NCI-H1436 treated with DMSO at 0.1 percent for 48 hours (cell line): ENCODE measurements around the gene ITPR2.
"Not testable (repeated sequence)": the region's sequence is repeated elsewhere in the genome, so short reads cannot be mapped to it uniquely, and the experiment has no call there.

Experiments
- DNase-seq: peaks from one replicate; lab custom pipeline; 2025; lab: John Stamatoyannopoulos, UW

ITPR2 gene

DNA sequence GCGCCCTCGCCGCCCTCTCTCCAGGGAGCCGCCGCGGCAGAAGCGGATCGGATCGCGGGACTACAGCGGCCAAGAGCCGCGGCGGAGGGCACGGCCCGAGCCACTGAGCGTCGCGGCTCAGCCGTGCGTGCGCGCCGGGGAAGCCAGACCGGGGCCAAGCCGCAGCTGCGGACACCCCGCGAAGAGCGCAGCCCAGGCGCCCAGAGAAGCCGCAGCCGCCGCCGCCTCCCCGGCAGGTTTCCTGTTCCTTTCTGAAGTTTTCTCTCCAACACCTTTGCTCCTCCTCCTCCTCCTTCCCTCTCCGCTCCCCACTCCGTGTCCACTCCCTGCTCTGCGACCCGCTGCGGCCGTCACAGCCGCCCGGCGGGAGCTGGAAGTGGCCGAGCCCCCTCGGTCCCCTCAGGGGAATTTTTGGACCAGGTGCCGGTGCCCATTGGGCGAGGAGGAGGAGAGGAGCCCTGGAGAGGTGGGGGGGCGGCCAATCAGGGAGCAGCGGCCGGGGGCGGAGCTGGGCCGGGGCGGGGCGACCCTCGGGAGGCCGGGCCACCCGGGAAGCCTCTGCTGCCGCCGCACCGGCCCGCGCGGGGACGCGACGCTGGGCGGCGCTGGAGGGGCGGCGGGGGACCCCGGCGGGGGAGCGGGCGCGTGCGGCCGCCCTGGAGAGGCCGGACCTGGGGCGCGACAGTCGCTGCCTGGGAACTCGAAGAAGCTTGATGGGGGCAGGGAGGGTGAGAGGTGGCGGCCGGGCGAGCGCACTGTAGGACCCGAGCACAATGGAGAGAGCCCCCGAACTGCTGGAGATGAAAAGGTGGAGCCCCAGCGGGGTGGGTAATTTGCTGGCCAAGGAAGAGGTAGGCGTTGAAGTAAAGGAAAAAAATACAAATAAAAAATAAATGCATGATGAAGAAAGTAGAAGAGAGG, at the start of gene ITPR2:
Gene ITPR2 (minus strand): TSS at position 373 of the 921 bp plus-strand sequence. CDS start 413 bp downstream, outside the sequence.
- peak; percentile 23 for DNase-seq

DNA sequence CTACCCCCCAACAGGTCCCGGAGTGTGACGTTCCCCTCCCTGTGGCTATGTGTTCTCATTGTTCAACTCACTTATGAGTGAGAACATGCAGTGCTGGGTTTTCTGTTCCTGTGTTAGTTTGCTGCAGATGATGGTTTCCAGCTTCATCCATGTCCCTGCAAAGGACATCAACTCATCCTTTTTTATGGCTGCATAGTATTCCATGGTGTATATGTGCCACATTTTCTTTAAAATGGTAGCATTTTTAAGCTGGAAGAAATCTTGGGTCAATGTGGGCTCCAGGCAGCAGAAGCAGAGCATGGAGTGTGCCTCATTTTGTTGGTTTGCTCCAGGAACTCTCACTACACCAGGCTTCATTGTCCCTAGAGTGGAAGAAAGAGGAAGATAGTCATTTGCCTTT, 47.6 kb upstream of the ITPR2 start:
- no peak for DNase-seq

GRCh38 chr12:26878661-26879119, 45.7 kb upstream of the ITPR2 start:
- no peak for DNase-seq

- no peak for DNase-seq
Measured at GRCh38 chr12:26874501-26875296, 41.7 kb upstream of the ITPR2 start.

DNA sequence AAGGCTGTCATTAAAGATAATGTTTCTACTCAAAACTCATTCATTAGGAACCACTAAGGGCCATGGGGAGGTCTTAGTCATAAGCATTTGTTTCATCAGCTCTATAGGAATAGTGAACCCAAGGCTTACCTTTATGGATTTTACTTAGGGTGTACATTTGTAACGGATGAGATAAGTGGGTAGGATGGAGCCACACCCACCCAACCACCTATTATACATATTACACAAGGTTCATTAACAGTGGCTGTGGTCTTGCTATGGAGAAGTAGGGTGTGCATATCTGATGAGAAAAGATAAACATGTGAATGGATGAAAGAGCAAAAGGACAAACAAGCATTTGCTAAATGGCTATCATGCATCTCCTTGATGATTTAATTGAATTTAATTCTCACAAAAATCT, 39.6 kb upstream of the ITPR2 start:
- DNase-seq = peak; percentile 86

- DNase-seq = no peak
Measured at GRCh38 chr12:26871985-26872384, 39.0 kb upstream of the ITPR2 start.

- DNase-seq = no peak
Measured at GRCh38 chr12:26870491-26871419, 37.8 kb upstream of the ITPR2 start.

DNA sequence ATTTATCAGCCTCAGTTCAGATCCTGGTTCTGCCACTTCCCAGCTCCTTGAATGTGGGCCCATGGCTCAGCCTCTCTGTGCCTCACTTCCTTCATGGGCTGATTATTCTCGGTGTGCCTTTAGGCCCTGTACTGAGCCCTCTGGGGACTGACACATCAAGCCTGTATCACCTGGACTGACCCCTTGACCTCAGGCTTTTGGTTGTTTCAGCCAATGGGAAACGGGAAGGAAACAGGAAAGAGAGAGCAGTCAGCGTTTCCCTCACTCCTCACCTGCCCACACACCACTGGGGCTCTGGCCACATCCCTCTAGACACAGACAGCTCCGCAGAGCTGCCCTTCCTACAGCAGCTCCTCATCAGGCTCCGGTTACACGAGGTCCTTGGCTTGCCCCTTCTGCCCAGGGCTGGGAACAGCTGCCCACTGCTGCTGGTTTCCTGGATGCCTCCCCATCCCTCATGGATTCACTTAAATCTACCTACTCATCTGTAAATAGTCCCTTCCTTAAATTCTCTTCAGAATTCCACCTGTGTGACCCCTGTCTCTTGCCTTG, 37.0 kb upstream of the ITPR2 start:
- no peak for DNase-seq

GRCh38 chr12:26869104-26869494, 36.1 kb upstream of the ITPR2 start:
- no peak for DNase-seq

- no peak for DNase-seq
Measured at GRCh38 chr12:26868447-26869103, 35.6 kb upstream of the ITPR2 start.

DNA sequence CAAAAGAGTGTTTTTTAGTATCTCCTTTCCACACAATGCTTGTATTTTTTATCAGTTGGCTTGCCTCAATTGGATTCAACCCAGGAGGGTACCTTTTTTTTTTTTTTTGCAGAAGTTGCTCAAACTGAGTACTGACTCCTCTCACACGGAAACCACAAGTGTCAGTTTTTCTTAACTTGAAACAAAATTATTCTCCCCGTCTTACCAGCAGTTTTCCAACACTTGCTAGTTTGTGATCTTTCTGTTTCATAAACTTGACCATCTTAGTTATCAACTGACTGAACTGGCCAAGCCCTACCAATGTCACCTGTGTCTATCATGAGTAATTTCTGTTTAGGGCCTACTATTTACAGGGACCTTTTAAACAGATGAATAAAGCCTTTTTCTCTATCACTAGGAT, 34.1 kb upstream of the ITPR2 start:
- DNase-seq = no peak

GRCh38 chr12:26863515-26863914, 30.5 kb upstream of the ITPR2 start:
- DNase-seq = no peak

- DNase-seq = not testable (repeated sequence)
Measured at GRCh38 chr12:26862787-26863186, 29.8 kb upstream of the ITPR2 start.

GRCh38 chr12:26861690-26862089, 28.7 kb upstream of the ITPR2 start:
- DNase-seq = no peak

- DNase-seq = no peak
Measured at GRCh38 chr12:26857465-26858176, 24.6 kb upstream of the ITPR2 start.

GRCh38 chr12:26855337-26855736, 22.3 kb upstream of the ITPR2 start:
- DNase-seq = no peak

DNA sequence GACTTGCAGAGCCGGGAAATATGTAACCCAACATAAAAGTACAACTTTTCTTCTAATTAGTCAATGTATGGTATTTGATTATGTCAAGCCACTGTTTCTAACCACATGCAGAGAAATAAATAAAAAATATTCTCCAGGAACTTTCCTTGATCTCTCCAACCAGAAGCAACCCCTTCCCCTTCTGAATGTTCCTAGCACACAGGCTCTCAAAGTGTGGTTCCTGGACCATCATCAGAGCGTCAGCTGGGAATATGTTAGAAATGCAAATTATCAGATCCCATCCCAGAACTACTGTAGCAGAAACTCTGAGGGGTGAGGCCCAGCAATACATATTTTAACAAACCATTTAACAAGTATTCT, 21.0 kb upstream of the ITPR2 start:
- no peak for DNase-seq

DNA sequence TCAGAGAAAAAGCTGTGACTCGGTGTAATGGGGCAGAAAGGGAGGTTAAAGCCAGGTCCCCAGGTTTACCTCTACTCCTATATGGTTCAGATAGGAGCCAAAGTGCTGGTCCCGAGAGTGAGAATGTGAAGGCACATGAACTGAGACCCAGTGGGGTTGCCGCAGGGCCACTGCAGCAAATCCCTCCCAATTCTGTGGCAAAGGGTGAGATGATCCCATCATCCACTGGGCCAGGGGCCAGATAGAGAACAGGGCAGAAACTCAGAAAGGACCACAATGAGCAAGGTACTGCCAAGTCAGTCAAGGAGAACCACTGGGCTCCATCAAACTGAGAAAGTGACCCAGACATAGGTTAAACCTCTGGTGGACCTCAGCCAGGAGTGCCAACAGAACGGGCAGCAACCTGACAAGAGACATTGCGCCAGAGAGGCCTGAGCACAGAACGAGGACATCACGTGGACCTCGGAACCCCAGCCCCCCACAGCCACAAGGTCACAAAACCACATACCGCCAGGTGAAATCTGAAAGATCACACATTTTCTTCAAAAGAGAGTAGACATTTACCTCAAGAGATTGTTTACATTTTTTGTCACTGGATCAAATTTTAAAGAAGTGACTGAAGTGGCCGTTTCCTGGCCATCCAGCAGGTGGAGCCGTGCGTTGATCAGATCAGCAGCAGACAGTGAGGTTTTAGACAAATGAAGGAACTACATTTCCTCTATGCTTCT, 20.5 kb upstream of the ITPR2 start:
- no peak for DNase-seq

DNA sequence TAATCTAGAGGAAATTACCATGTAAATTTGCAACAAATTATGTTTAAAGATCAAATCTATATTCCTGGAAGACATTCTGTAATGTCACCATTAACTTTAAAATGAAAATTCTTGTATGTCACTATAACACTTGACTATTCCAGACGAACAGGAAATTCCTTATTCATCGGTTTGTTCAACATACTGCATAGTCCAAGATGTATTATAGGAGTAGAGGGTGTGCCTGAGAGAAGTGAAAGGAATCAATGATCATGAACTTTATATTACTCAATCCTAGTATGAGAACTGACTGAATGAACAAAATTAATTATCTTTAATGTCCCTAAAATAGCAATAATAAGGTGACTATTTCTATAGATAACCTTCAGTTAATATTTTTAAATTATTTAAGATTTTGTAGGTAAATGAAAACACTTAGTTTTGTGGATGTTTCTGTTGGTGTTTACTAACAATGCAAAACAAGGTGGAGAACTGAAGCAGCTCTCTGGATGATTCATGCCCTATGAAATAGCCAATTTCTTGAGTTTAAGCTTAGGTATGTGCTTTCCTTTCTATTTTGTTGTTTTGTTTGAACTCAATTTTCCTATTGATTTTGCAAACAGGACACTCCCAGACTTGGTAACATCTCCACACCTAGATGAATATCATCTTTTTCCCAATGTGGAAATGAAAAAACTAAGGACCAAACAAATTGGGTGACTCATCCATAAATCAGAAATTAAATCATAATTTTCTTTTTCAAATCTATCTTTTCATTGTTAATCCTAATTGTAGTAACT, 18.2 kb upstream of the ITPR2 start:
- DNase-seq = no peak
